GM19193 (cell line): ENCODE measurements around the gene CTDNEP1.

Experiments
- POLR2A ChIP-seq: IDR thresholded peaks from 4 replicates; pipeline ENCODE4 v1.6.1; 2011; ENCODE audit not compliant: insufficient read depth, insufficient read length; ENCODE audit errors: extremely low read depth

CTDNEP1 gene

GRCh38 chr17:7251661-7252175 is at the start of gene CTDNEP1:
Gene CTDNEP1 (minus strand): TSS chr17:7251734. CDS start chr17:7251296, 438 bp downstream.
- TF ChIP-seq POLR2A, result no peak

DNA sequence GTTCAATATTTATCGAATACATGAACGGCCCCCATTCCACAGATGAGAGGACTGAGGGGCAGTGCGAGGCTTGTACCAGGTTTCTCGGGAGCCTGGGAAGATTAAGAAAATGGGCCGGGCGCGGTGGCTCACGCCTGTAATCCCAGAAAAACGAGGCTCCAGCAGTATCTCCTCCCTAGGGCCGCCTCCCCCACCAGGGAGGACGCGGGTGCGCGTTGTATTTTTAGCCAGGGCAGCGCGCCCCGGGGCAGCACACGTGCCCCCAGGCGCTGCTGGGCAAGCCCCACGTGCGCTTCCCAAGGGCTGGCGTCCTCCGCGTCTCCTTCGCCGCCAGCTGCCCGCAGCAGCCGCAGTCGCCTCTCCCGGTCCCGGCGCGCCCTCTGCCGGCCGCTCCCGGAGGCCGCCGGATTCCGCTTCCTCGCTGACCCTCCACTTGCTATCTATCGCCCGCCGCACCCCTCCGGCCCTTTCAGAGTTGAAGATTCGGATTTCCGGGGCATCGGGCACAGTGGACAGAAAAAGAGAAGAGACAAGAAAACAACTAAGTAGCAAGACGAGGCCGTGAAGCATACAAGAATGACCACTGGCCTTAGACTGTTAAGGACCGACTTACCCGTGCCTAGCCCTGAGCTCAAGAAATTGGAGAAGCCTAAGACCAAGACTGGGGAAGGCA is 44.8 kb upstream of the CTDNEP1 start:
- TF ChIP-seq POLR2A, result no peak

- no peak for TF ChIP-seq POLR2A
These were observed 44.0 kb upstream of the CTDNEP1 start for GRCh38 chr17:7295230-7296180.

GRCh38 chr17:7294614-7295153 is 43.1 kb upstream of the CTDNEP1 start, which contains the start of gene YBX2:
Gene YBX2 (minus strand): TSS chr17:7294639. CDS start chr17:7294500, 139 bp downstream.
- no peak for TF ChIP-seq POLR2A

GRCh38 chr17:7293816-7294613 is 42.5 kb upstream of the CTDNEP1 start:
- no peak for TF ChIP-seq POLR2A

DNA sequence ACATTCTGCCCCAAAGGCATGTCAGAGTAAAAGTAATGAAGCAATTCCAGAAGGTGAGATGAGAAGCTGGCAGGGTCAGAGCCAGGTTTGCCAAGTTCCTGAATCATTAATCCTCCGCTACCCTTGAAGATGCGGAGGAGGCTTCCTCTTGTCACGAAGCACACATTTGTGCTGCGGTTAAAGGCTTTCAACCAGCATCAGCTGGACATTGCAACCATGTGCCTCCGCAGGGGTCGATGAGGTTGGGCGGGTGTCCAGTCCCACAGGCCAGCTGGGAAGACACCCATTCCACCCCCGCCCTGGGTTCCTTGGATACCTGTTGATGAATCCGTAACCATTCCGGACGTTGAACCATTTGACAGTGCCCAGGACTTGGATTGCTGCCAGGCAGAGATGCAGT is 41.6 kb upstream of the CTDNEP1 start:
- no peak for TF ChIP-seq POLR2A

- no peak for TF ChIP-seq POLR2A
These were observed 41.2 kb upstream of the CTDNEP1 start for GRCh38 chr17:7292729-7293128.

- no peak for TF ChIP-seq POLR2A
These were observed 40.7 kb upstream of the CTDNEP1 start for GRCh38 chr17:7292194-7292593.

DNA sequence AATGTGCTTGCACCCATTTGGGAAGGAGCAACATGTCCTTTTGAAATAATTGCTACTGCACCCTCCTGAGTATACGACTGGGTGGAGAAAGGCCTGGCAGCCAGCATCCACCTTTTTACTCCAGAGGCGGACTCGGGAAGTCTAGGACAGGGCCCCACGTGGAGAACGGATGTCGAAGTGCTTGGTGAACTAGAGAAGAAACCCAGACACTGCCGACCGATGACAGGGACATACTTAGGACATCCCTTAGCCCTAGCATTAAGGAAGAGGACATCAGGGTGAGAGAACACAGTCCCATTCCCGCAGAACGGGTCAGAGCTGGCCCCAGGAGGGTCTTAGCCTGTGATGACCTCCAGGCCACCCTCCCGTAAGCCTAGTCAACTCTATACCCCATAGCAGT is 39.2 kb upstream of the CTDNEP1 start:
- no peak for TF ChIP-seq POLR2A

DNA sequence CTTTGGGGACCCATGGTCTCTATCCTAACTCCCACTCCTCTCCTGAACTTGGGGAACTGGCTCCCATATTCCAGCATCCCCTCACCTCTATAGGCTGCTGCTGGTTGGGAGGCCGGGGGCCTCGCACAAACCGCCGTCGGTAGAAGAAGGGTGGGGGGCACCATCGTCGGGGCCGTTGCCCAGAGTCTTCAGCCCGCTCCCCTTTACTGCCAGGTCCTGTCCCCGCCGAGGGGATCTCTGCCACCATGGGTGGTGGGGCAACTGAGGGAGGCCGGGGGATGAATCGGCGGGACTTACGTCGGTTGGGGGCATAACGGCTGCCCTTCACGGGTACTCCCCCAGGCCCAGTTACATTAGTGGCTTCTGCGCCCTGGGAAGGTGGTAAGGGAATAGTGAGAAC is 38.6 kb upstream of the CTDNEP1 start:
- no peak for TF ChIP-seq POLR2A

GRCh38 chr17:7289256-7290032 is 37.9 kb upstream of the CTDNEP1 start:
- no peak for TF ChIP-seq POLR2A

DNA sequence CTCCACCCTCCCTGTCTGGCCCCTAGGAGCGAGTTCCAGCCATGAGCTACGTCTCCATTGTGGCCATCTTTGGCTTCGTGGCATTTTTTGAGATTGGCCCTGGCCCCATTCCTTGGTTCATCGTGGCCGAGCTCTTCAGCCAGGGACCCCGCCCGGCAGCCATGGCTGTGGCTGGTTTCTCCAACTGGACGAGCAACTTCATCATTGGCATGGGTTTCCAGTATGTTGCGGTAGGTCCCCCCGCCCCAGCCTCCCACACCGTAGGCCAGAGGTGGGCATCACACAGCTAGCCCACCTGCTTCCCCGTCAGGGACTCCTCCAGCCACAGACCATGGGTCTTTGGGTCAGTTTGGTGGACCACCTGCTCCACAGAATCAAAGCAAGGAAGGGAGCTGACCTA is 34.1 kb upstream of the CTDNEP1 start:
- no peak for TF ChIP-seq POLR2A

DNA sequence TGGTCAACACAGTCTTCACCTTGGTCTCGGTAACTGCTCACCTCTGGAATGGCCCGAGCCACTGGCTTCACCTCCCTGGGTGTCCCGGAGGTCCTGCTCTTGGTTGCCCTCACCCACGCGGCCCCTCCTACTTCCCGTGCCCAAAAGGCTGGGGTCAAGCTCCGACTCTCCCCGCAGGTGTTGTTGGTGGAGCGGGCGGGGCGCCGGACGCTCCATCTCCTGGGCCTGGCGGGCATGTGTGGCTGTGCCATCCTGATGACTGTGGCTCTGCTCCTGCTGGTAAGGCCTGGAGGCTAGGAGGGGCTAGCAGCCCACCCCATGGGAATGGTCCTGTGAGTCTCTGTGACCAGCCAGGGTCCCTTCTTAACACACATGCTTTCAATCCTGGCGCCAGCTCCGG is 33.4 kb upstream of the CTDNEP1 start:
- TF ChIP-seq POLR2A, result no peak
